OCI-LY3 (cell line): ENCODE data around the gene SULT4A1.

Experiments used
- H2AFZ ChIP-seq: fragments of 200-600, 300-600 bp; shearing (Covaris generic); 2 replicates; pipeline ENCODE4 v1.6.0; 2014; ENCODE audit warnings: antibody characterized with exemption, low read depth, low read length
- H3K27ac ChIP-seq: fragments of 200-600, 300-600 bp; sonication (generic); 2 replicates; pipeline ENCODE4 v1.5.1; 2014; ENCODE audit warnings: mild to moderate bottlenecking, low read length, moderate library complexity, mixed read lengths
- H3K27me3 ChIP-seq: fragments of 200-600, 300-600 bp; sonication (generic); 2 replicates; pipeline ENCODE4 v1.6.1; 2014; ENCODE audit warnings: low read depth, low read length, mixed read lengths
- H3K36me3 ChIP-seq: fragments of 200-600, 300-600 bp; sonication (generic); replicated peaks from 2 replicates; pipeline ENCODE3; 2014; ENCODE audit warnings: low read depth, low read length, mixed read lengths
- H3K4me1 ChIP-seq: fragments of 300-600, 200-600 bp; sonication (generic); 2 replicates; pipeline ENCODE4 v1.6.1; 2014; ENCODE audit warnings: low read length, mixed read lengths
- H3K4me2 ChIP-seq: fragments of 200-600, 300-600 bp; sonication (generic); 2 replicates; pipeline ENCODE4 v1.6.1; 2014; ENCODE audit warnings: low read length, mixed read lengths
- H3K4me3 ChIP-seq: fragments of 300-600, 200-600 bp; sonication (generic); 2 replicates; pipeline ENCODE4 v1.5.1; 2014; ENCODE audit warnings: antibody characterized with exemption, mild to moderate bottlenecking, low read length, moderate library complexity
- H3K79me2 ChIP-seq: fragments of 300-600, 200-600 bp; shearing (Covaris generic); 2 replicates; pipeline ENCODE4 v1.6.1; 2014; ENCODE audit warnings: mild to moderate bottlenecking, low read length, mixed read lengths
- H3K9ac ChIP-seq: fragments of 300-600, 200-600 bp; shearing (Covaris generic); 2 replicates; pipeline ENCODE4 v1.6.0; 2014; ENCODE audit warnings: mild to moderate bottlenecking, low read length, moderate library complexity
- H3K9me3 ChIP-seq: fragments of 200-600, 300-600 bp; shearing (Covaris generic); 2 replicates; pipeline ENCODE4 v1.6.1; 2014; ENCODE audit warnings: low read length, mixed read lengths; ENCODE audit not compliant: insufficient read depth
- H4K20me1 ChIP-seq: fragments of 200-600, 300-600 bp; sonication (generic); 2 replicates; pipeline ENCODE4 v1.6.1; 2016; ENCODE audit warnings: low read length, mixed read lengths; ENCODE audit not compliant: insufficient read depth
- EZH2phosphoT487 ChIP-seq: fragments of 200-600 bp; shearing (Covaris generic); IDR thresholded peaks from 2 replicates; pipeline ENCODE4 v1.6.1; 2018; ENCODE audit warnings: antibody characterized with exemption, mixed run types, low read depth
- TF ChIP-seq, protein P1 (sequence below): fragments of 200-600, 300-600 bp; sonication (generic); IDR thresholded peaks from 2 replicates; pipeline ENCODE4 v1.5.1; 2014; ENCODE audit warnings: antibody characterized with exemption, low read length, low read depth

The SULT4A1 gene

DNA sequence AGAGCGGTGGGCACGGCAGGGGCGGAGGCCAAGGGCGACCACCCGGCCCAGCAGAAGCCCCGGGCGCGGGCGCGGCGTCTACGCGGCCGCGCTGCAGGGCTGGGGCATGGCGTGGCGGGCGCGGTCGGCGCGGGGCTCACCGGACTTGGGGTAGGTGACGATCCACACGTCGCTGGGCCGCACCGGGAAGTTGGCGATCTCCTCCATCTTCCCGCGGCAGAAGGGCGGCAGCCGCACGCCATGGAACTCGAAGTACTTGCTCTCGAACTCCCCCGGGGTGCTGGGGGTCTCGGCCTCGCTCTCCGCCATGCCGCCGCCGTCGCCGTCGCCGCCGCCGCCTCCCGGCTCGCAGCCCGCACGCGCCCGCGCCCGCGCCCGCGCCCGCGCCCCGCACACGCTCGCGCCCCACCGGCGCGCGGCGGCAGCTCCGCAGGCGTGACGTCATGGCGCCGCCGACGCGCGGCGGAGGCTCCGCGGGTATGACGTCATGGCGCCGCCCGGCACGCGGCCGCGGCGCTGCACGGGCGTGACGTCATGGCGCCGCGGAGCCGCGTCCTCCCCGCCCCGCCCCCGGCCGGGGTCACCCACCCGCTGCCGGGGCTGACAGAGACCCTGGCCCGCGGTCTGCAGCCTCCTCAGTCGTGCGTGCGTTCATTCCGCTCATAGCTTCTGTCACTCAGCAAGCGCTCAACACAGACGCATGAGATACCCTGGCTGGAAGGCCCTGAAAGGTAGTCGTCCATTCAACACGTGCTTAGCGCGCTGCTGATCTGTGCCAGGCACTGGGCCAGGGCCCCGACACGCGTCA lies at the start of gene SULT4A1:
SULT4A1 (minus strand) TSS at position 440 of the 808 bp plus-strand sequence; CDS start at position 309, 131 bp downstream.
- H4K20me1 ChIP-seq: no peaks in the 10 kb centered on the region; the same call in 1 of the 2 replicates
- H3K4me2 ChIP-seq: no peak within 1 kb of the TSS
- H3K4me1 ChIP-seq: no peaks in the 10 kb centered on the region
- no peak within 1 kb of the TSS for H3K9ac ChIP-seq
- H3K9me3 ChIP-seq: no peaks in the 10 kb centered on the region
- no peaks in the 10 kb centered on the region for H3K36me3 ChIP-seq
- H3K79me2 ChIP-seq: no peaks in the 10 kb centered on the region
- peaks cover 15% of the 10 kb centered on the region for H3K27me3 ChIP-seq
- no peak for TF ChIP-seq EZH2phosphoT487
- TF ChIP-seq, protein P1, sequence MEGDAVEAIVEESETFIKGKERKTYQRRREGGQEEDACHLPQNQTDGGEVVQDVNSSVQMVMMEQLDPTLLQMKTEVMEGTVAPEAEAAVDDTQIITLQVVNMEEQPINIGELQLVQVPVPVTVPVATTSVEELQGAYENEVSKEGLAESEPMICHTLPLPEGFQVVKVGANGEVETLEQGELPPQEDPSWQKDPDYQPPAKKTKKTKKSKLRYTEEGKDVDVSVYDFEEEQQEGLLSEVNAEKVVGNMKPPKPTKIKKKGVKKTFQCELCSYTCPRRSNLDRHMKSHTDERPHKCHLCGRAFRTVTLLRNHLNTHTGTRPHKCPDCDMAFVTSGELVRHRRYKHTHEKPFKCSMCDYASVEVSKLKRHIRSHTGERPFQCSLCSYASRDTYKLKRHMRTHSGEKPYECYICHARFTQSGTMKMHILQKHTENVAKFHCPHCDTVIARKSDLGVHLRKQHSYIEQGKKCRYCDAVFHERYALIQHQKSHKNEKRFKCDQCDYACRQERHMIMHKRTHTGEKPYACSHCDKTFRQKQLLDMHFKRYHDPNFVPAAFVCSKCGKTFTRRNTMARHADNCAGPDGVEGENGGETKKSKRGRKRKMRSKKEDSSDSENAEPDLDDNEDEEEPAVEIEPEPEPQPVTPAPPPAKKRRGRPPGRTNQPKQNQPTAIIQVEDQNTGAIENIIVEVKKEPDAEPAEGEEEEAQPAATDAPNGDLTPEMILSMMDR: no peak
- no peak within 1 kb of the TSS for H3K27ac ChIP-seq
- no peak within 1 kb of the TSS for H3K4me3 ChIP-seq
- H2AFZ ChIP-seq: no peak within 1 kb of the TSS

- no peak overlapping the region for H3K4me2 ChIP-seq
Measured at GRCh38 chr22:43911351-43911750, 49.0 kb upstream of the SULT4A1 start.

DNA sequence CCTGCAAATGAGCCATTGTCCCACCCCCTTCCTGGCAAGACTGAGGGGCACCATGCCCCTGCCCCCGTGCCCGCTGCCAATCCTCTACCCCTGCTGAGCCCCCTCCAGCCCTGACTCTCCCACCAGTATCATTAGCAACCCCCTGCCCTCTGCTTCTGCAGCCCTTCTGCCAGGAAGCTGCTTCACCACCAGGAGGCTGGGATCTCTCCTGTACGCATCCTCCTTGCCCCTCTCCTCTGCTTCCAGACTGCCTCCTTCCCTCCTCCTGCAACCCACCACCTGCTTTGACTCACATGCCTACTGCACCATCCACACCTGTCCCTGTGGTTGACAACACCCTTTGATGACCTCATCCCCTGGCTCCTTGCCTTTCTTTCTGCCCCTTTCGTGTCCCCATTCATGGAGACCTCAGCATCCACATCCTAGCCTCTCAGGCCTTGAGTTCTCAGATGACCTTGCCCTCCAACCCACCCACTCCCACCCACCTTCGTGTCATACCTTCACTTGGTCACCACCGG lies 47.9 kb upstream of the SULT4A1 start:
- no peak overlapping the region for H3K27ac ChIP-seq
- H3K27me3 ChIP-seq: peaks cover 33% of the 10 kb centered on the region
- no peaks in the 10 kb centered on the region for H3K36me3 ChIP-seq
- H4K20me1 ChIP-seq: no peaks in the 10 kb centered on the region
- no peaks in the 10 kb centered on the region for H3K9me3 ChIP-seq
- no peaks in the 10 kb centered on the region for H3K79me2 ChIP-seq
- H3K9ac ChIP-seq: no peak overlapping the region
- TF ChIP-seq, protein P1: no peak
- TF ChIP-seq EZH2phosphoT487: no peak
- H3K4me2 ChIP-seq: no peak overlapping the region
- no peaks in the 10 kb centered on the region for H3K4me1 ChIP-seq
- H2AFZ ChIP-seq: no peak overlapping the region
- no peak overlapping the region for H3K4me3 ChIP-seq

More at GRCh38 chr22:43911351-43911750, 49.0 kb upstream of the SULT4A1 start:
- H3K4me1 ChIP-seq: no peaks in the 10 kb centered on the region
- H3K4me3 ChIP-seq: no peak overlapping the region
- no peaks in the 10 kb centered on the region for H3K9me3 ChIP-seq
- no peaks in the 10 kb centered on the region for H4K20me1 ChIP-seq
- peaks cover 33% of the 10 kb centered on the region for H3K27me3 ChIP-seq
- TF ChIP-seq, protein P1: no peak
- no peak for TF ChIP-seq EZH2phosphoT487
- H3K79me2 ChIP-seq: no peaks in the 10 kb centered on the region
- H2AFZ ChIP-seq: no peak overlapping the region
- no peaks in the 10 kb centered on the region for H3K36me3 ChIP-seq
- H3K27ac ChIP-seq: no peak overlapping the region
- no peak overlapping the region for H3K9ac ChIP-seq

GRCh38 chr22:43909708-43910107 lies 47.4 kb upstream of the SULT4A1 start:
- Histone ChIP-seq H2AFZ (no peak overlapping the region), H3K27ac (no peak overlapping the region), H3K9me3 (no peaks in the 10 kb centered on the region), H3K27me3 (peaks cover 33% of the 10 kb centered on the region), H3K36me3 (no peaks in the 10 kb centered on the region), H3K4me1 (no peaks in the 10 kb centered on the region), H4K20me1 (no peaks in the 10 kb centered on the region), H3K9ac (no peak overlapping the region), H3K4me3 (no peak overlapping the region), H3K4me2 (no peak overlapping the region), H3K79me2 (no peaks in the 10 kb centered on the region)
- TF ChIP-seq, protein P1: no peak
- TF ChIP-seq EZH2phosphoT487: no peak
